Measurements from ENCODE around the gene SLC9A7.

GRCh38 chrX:46770817-46771163 is 11.9 kb upstream of the SLC9A7 start:
- no peak for TF ChIP-seq CTCF (tag by site-specific recombination; IDR thresholded peaks at IDR 0.05)
- TF ChIP-seq ZFP3 (tag by site-specific recombination; IDR thresholded peaks at IDR 0.05; ENCODE audit: low read depth), result no peak
- TF ChIP-seq, protein P1, sequence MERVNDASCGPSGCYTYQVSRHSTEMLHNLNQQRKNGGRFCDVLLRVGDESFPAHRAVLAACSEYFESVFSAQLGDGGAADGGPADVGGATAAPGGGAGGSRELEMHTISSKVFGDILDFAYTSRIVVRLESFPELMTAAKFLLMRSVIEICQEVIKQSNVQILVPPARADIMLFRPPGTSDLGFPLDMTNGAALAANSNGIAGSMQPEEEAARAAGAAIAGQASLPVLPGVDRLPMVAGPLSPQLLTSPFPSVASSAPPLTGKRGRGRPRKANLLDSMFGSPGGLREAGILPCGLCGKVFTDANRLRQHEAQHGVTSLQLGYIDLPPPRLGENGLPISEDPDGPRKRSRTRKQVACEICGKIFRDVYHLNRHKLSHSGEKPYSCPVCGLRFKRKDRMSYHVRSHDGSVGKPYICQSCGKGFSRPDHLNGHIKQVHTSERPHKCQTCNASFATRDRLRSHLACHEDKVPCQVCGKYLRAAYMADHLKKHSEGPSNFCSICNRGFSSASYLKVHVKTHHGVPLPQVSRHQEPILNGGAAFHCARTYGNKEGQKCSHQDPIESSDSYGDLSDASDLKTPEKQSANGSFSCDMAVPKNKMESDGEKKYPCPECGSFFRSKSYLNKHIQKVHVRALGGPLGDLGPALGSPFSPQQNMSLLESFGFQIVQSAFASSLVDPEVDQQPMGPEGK (tag by site-specific recombination; IDR thresholded peaks at IDR 0.05), result no peak
- no peak for TF ChIP-seq ZNF214 (tag by site-specific recombination; IDR thresholded peaks at IDR 0.05; ENCODE audit: borderline replicate concordance)
- TF ChIP-seq ZNF174 (tag by site-specific recombination; IDR thresholded peaks at IDR 0.05), result no peak
- TF ChIP-seq ZNF138 (tag by site-specific recombination; IDR thresholded peaks at IDR 0.05; ENCODE audit: borderline replicate concordance), result no peak
- TF ChIP-seq, protein P2, sequence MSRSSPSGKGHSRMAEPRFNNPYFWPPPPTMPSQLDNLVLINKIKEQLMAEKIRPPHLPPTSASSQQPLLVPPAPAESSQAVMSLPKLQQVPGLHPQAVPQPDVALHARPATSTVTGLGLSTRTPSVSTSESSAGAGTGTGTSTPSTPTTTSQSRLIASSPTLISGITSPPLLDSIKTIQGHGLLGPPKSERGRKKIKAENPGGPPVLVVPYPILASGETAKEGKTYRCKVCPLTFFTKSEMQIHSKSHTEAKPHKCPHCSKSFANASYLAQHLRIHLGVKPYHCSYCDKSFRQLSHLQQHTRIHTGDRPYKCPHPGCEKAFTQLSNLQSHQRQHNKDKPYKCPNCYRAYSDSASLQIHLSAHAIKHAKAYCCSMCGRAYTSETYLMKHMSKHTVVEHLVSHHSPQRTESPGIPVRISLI (tag by site-specific recombination; IDR thresholded peaks at IDR 0.05), result no peak
- TF ChIP-seq, protein P3, sequence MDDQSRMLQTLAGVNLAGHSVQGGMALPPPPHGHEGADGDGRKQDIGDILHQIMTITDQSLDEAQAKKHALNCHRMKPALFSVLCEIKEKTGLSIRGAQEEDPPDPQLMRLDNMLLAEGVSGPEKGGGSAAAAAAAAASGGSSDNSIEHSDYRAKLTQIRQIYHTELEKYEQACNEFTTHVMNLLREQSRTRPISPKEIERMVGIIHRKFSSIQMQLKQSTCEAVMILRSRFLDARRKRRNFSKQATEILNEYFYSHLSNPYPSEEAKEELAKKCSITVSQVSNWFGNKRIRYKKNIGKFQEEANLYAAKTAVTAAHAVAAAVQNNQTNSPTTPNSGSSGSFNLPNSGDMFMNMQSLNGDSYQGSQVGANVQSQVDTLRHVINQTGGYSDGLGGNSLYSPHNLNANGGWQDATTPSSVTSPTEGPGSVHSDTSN (CRISPR knock-in tag; IDR thresholded peaks at IDR 0.05), result no peak
- no peak for TF ChIP-seq GLI4 (tag by site-specific recombination; IDR thresholded peaks at IDR 0.05)
- TF ChIP-seq ZNF558 (tag by site-specific recombination; IDR thresholded peaks at IDR 0.05), result no peak
- TF ChIP-seq ZNF10 (tag by site-specific recombination; IDR thresholded peaks at IDR 0.05), result no peak
- TF ChIP-seq ZNF23 (tag by site-specific recombination; IDR thresholded peaks at IDR 0.05; ENCODE audit: borderline replicate concordance), result no peak
- no peak for TF ChIP-seq ZNF16 (tag by site-specific recombination; IDR thresholded peaks at IDR 0.05; ENCODE audit: low read depth)
- no peak for TF ChIP-seq ZNF366 (tag by site-specific recombination; conservative IDR thresholded peaks at IDR 0.05)
